Right renal pelvis (tissue), 4 donors: Measurements from ENCODE around the gene PGBD2. TPM values are rescaled to one million over a fixed set of nuclear protein-coding genes. Genes with fewer than 3 reads are reported as not detected.
A peak's percentile ranks its signal among the peaks of the same experiment; 100 is the strongest.
"Not testable (repeated sequence)": the region's sequence is repeated elsewhere in the genome, so short reads cannot be mapped to it uniquely, and the experiment has no call there.

ENCODE experiments used
- DNase-seq, 4 donors: peaks; one replicate each; pipeline ENCODE4 v3.0.0-alpha.2; 2013; ENCODE audit warnings: low read depth in 4 of 4, low spot score in 3 of 4, missing footprints in 1 of 4
- polyA plus RNA-seq, 4 donors: library from polyadenylated mRNA; unstranded; fragments of 120-200 nt; gene quantifications; one replicate each; pipeline ENCODE4 v1.2.1, GENCODE V29; 2013; ENCODE audit not compliant: insufficient read length in 4 of 4

Gene PGBD2, protein sequence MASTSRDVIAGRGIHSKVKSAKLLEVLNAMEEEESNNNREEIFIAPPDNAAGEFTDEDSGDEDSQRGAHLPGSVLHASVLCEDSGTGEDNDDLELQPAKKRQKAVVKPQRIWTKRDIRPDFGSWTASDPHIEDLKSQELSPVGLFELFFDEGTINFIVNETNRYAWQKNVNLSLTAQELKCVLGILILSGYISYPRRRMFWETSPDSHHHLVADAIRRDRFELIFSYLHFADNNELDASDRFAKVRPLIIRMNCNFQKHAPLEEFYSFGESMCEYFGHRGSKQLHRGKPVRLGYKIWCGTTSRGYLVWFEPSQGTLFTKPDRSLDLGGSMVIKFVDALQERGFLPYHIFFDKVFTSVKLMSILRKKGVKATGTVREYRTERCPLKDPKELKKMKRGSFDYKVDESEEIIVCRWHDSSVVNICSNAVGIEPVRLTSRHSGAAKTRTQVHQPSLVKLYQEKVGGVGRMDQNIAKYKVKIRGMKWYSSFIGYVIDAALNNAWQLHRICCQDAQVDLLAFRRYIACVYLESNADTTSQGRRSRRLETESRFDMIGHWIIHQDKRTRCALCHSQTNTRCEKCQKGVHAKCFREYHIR
- 10 to 100 TPM in 3 of 4 donors, 1 to 10 TPM in 1; 9.7 to 13.4 (median 12.0) TPM for polyA plus RNA-seq

- DNase-seq, result peak; percentile 86 to 88 (median 87)
These were observed at the start of gene PGBD2 for GRCh38 chr1:248906009-248906752. PGBD2 (plus strand) TSS chr1:248906235; CDS start chr1:248913863, 7,628 bp downstream.

DNA sequence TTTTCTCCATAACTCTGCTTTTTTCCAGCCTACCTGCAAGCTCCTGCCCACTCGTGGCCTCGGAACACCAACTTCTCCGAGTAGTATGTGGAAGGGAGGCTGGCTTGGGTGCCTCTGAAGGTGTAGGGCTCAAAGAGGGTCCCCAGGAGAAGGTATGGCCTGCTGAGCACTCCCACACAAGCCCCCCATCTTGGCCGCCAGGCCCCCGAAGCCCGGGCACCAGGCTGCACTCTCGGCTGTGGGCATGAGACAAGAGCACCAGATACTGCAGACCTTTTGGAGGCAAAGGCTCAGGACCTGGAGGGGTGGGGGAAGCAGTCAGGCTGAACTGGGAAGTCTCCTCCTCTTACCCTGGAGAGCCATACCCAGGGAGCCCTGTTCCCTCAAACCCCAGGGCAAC lies 48.8 kb upstream of the PGBD2 start:
- DNase-seq, result no peak

DNA sequence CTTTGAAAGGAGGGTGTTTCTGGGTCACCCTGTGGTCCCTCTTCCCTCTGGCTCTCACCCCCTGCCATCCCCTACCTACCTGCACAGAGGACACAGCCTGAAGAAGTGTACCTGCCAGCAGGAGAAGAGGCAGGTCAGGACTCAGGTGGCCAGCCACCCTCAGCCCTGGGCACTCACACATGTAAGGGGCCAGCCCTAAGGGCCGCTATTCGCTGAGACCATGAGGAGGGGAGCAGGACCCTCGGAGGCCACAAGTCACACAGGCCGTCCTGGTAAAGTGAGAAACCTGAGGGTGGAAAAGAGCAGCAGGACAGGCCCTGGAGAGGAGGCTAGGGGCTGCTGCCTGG lies 48.3 kb upstream of the PGBD2 start:
- DNase-seq, result no peak

DNA sequence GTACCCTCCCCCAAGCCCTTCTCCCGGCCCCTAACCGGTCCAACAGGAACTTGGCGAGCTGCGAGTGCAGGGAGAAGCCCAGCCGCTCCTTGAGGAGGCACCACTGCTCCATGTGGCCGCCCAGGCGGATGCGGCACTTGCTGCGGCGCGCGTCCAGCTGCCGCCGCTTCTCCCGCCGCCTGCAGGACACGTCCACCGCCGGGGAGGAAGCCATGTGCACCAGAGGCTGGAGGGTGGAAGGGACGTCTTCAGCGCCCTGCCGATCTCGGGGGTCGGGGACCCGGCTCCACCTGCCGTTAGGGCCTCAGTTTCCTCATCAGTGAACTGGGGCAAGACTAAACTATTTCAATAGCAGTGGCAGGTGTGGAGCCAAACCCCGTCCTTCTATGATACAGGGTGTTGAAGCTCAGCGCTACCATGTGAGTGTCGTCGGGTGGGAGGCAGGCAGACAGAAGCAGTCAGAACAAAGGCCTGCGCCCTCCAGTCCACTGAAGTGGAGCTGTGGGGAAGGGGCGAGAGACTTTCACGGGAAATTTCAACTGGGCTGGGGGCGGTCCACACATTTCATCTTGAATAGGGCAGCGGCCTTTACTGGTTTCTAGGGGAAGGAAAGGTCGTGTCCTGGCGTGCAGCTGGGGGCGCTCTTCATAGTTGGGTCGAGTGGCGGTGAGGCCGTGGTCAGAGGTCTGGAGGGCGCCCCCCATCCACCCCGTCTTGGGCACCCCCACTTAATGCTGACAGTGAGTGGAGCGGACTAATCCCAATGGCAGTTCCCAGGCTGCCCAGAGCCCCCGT lies 47.7 kb upstream of the PGBD2 start:
- peak in 2 of 4 donors; percentile 40 to 51 for DNase-seq

GRCh38 chr1:248858891-248859889 lies 46.8 kb upstream of the PGBD2 start, which contains the start of gene ZNF692:
ZNF692 (minus strand) TSS chr1:248859085; CDS start chr1:248858309, 776 bp downstream.
- peak; percentile 92 to 94 (median 92) for DNase-seq

DNA sequence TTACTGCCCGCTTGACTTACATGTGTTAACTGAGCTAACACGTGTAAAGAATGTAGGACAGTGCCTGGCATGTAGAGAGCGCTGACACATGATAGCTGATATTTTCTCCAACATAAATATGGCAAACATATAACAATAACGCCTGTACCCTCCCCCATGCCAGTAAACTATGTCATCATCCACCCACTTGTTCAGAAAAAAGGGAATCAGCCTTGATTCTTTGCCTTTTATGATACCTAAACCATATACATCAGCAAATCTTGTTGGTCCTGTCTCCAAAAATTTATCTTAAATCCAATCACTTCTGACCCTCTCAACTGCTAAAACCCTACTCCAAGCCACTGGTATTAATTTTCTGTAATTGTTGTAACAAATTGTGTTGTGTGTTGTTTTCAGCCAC lies 46.0 kb upstream of the PGBD2 start:
- DNase-seq, result no peak

- DNase-seq, result no peak
These were observed 44.4 kb upstream of the PGBD2 start for GRCh38 chr1:248861616-248862015.

DNA sequence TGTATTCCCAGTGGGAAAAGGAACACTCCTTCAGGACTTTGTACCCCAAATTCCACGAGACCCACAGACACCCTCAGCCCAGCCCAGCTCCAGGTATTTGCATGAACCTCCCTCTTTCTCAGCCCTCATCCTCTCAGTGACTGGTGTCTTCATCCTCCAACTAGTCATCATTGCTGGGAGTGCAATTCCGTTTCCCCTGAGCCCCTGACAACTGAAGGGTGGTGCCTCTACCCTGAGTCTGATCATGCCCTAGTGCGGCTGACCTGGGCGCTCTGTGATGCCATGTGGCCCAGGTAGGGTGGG lies 43.4 kb upstream of the PGBD2 start:
- no peak for DNase-seq

- DNase-seq, result peak in 2 of 4 donors; percentile 68 to 71
These were observed 42.8 kb upstream of the PGBD2 start for GRCh38 chr1:248862998-248863881.

GRCh38 chr1:248871837-248872401 lies 34.1 kb upstream of the PGBD2 start:
- no peak for DNase-seq

DNA sequence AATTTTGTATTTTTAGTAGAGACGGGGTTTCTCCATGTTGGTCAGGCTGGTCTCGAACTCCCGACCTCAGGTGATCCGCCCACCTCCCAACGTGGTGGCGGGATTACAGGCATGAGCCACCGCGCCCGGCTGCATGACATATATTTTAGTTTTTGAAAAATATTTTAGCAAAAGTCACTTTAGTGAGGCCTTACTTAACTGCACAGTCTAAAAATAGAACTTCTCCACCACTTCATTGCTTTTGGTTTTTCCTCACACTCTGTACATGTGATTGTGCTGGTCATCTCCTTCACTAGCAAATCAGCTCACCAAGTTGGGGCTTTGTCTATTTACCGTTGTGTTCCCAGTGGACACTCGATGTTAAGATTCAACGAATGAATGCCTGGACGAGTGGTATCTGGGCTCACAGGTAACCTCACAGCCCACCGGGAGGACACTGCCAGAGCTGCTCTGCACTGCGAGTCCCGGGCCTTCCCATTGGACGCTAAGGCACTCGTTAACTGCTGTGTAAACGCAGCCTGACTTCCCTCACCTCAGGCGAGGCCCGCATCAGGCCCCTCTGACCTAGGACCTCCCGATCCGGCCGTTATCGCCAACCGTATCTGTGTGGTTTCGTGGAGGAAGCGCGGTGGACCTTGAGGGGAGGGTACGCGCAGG lies 33.2 kb upstream of the PGBD2 start:
- peak in 3 of 4 donors; percentile 60 to 61 (median 61) for DNase-seq

- peak; percentile 91 to 95 (median 94) for DNase-seq
These were observed 32.5 kb upstream of the PGBD2 start for GRCh38 chr1:248873409-248873992.

DNA sequence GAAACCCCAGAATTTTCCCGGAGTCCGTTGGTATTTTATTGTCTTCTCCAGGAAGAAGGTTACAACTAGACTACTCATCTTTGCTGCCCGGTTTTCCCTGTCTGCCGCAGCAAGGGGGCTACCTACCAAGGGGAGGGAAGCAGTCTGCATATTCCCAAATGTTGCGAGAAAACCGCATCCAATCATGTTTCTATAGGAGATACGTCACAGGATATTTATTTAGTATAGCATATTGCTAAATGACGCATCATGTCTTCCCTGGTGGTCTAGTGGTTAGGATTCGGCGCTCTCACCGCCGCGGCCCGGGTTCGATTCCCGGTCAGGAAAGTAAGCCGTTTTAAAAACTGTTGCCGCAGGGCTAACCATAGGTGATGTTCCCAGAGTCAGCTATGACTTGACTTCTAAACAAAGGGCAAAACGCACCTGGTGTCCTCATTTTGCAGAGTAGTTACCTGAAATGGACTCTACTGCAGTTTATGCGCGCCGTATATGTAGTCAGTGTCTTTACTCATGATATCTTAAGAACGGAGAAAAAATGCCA lies 32.0 kb upstream of the PGBD2 start:
- peak; percentile 82 to 86 (median 82) for DNase-seq

GRCh38 chr1:248881261-248881660 lies 24.8 kb upstream of the PGBD2 start:
- DNase-seq, result no peak

DNA sequence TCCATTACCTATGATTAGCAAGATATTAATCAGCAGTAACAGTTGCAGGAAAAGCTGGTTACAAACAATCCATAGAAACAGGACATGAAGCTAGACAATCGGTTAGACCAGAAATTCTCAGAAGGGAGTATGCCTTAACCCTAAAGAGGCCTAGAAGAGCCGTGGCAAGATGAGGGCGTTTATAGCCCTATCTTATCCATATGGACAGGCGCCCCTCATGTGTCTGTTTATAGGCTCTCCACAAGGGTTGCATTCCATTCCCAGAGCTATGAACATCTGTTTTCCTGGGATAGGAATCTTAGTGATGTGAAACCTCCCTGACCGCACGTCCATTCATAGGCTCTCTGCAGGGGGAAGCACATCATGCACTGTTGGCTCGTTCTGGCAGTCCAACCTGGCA lies 23.6 kb upstream of the PGBD2 start:
- DNase-seq, result not testable (repeated sequence)

- DNase-seq, result no peak
These were observed 21.3 kb upstream of the PGBD2 start for GRCh38 chr1:248884632-248885295.
